GM12892 (cell line): ENCODE results near the gene GTF3C1.

Source experiments
- POLR2A ChIP-seq: IDR thresholded peaks from 2 replicates; pipeline ENCODE4 v1.6.1; 2011; ENCODE audit warnings: low read depth, low read length, control low read depth
- POLR2AphosphoS5 ChIP-seq: IDR thresholded peaks from 2 replicates; pipeline ENCODE4 v1.6.1; 2011; ENCODE audit warnings: low read depth, low read length, control low read depth
- TAF1 ChIP-seq: IDR thresholded peaks from 2 replicates; pipeline ENCODE4 v1.6.1; 2011; ENCODE audit warnings: low read depth, mild to moderate bottlenecking, control low read depth, low read length, borderline replicate concordance

- TF ChIP-seq POLR2AphosphoS5: no peak
- TF ChIP-seq POLR2A: no peak
- TF ChIP-seq TAF1: no peak
Observed at GRCh38 chr16:27414788-27415431, 134.8 kb downstream of the GTF3C1 start.
